HG03280 (cell line): ENCODE results near the gene OLFML2A.

ENCODE experiments used
- ATAC-seq: cut with Tn5 transposase; IDR thresholded peaks from one replicate; pipeline ENCODE4 v1.9.1; 2021; ENCODE audit warnings: mild to moderate bottlenecking, moderate library complexity; ENCODE audit not compliant: unreplicated experiment

Gene OLFML2A

DNA sequence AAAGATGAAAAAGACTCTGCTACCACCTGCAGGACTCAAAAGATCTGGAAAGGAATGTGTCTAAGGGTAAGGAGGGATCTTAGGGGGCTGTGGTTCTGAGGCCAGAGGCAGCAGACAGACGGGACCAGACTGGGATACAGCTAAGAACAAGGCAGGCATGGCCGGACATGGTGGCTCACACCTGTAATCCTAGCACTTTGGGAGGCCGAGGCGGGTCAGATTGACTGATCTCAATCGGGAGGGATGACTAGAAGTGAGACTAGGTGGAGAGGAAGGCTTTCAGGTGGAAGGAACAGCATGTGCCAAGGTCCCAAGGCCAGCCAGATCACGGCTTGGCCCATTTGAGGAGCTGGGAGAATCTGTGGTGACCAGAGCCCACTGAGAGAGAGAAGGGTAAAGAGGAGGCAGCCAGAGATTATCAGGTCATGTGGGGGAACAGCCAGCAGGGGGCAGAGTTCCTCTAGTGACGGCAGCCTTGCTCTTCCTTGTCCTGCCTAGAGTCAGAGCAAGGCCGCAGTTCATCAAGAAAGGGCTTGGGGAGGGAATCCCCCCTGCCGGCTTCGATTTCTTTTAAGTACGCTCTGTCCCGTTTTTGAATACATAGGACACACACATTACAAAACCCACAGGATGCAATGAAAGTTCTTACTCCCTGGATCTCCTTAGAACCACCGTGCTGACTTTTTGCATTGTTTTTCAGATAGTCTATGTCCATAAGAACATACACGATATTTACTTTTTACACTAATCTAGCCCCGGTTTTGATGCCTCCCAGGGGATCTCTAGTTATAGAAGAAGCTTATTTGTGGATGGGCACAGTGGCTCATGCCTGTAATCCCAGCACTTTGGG, 2.6 kb upstream of the OLFML2A start:
- peak; percentile 33 for ATAC-seq

DNA sequence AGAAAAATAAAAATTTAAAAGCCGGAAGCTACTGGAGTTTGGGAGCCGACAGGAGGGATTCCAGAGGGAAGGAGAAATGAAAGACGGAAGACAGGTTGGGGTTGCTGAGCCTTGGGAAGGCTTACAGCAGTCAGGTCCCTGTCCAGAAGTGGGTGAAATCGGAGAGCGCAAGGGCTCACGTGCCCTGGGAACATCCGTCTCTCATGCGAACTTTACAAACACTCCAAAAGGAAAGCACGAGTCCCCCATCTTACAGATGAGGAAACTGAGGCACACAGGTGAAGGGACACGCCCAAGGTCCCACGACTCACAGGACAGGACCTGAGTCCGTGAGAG, 347 bp upstream of the OLFML2A start:
- no peak for ATAC-seq

DNA sequence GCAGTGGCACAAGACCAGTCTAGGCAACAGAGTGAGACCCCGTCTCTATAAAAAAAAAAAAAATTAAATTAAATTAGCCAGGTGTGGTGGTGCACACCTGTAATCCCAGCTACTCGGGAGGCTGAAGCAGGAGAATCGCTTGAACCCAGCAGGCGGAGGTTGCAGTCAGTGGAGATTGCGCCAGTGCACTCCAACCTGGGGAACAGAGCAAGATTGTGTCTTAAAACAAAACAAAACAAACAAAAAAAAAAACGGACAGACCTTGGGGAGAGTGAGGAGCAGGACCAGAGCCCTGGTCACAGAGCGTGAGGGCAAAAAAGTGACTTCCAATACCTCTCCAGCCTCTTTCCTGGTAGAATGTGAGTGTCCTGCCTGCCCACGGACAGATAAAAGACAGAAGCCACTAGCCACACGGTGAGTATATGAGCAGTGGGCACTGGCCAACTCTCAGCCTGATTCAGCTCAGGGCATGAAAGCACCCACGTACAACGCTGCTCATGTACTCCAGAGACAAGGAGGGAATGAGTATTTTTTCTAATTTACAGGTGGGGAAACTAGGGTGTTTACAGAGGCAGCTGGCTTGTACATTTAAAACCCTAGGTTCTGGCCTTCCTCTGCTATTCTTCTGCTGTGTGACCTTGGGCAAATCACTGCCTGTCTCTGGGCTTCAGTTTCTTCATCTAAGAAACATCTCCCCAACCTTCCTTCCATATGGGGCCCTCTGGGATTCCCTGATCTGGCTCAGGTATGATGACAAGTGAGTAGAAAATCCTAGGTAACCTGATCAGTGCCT, 1.8 kb downstream of the OLFML2A start:
- no peak for ATAC-seq

DNA sequence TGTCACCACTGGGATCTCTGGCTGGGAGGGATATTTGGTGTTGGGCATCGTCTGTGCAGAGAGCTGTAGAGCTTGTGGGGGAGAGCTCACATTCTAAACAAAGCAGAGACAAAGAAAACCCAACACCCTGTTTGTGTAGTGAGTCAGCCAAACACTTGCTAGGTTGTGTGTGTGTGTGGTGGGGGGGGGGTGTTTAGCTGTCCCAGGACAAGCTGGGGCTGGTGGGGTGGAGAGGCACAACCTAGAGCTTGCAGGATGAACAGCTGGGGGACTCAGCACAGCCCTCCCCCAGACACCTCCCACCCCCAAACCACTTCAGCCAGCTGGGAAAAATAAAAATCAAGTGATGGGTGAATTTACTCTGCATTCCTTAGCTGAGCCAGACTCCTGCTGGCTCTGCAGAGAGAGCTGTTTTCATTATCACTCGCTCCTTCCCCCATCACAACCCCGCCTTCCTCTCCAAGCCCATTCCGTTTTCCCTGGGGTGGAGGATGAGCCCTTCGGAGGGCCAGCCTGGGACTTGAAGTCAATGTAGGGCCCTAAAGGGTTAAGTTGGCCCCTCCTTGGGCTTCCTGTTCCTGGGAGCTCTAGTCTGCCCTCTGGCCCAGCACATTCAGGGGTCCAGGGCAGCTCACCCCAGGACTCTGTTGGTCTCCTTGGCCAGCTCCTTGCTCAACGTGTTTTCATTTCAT, 2.6 kb downstream of the OLFML2A start:
- ATAC-seq, result no peak

DNA sequence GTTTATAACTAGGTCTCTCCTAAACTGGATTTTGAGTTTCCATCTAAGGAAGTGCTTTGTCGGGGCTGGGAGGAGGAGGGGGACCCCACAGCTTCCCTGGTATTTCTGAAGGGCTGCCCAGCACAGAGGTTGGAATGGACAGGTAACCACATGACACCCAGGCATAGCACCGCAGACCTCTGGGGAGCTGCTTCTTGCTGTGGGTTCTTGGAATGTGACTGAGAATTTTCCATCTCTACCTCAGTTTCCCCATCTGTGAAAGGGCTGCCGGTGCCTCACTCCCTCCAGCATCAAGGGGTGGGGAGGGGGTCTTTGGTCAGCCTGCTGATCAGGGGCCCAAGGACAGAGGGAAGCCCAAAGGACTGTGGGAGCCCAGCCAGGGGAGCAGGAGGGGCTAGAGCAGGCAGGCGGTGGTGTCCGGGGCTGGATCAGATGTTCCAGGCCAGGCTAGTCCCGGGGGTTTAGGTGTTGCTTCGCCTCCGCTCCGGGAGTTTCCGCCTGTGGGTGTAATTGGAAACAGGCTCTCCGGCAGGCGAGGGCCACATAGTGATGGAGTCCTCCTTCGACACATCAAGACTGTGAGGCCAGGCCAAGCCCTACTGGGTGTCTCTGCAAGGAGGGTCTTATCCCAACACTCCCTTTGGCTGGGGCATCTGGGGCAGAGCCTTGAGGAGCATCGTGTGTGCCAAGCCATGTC, 3.3 kb downstream of the OLFML2A start:
- no peak for ATAC-seq

DNA sequence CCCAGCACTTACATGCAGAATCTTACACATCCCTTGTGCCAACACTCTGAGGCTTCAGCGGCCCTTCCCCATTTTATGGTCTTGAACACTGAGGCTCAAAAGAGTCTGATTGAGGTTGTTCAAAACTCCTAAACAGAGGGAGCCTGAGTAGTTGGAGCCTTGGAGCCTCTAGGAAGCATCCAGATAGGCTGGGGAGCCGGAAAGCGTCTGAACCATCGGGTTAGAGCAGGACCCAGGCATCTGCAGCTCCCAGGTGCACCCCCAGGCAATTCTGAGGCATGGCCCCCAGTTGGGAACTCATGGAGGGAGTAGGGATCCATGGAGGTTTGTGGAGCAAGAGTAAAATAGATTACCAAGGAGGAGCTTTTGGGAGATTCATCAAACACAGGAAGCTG, 3.8 kb downstream of the OLFML2A start:
- no peak for ATAC-seq

DNA sequence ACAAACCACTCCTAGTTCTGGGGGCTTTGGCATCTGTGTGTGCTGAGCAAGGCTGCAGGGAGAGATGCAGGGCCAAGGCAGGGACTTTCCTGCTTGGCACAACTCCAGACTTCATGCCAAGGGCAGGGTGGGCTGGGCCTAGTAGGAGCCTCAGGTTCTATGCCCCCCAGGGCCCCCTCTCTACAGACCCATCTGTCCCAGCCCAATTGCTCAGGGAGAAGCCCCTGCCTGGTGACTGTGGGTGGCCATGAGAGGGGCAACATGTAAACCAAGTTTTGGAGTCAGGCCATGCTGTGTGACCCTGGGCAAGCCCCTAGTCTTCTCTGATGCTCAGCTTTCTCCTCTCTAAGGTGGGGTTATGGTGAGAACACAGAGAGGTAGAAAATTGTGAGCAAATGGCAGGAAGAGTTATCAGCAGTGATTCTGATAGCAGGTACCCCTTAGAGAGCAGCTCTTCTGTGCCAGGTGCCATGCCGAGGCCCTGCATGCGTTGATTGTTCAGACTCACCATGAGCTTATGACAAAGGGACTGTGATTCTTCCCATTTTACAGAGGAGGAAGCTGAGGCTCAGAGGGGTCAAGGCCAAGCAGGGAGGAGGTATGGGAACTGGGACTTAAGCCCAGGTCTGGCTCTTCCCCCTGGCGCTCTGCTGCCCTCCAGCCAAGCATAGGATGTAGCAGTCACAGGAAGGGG, 5.2 kb downstream of the OLFML2A start:
- no peak for ATAC-seq

DNA sequence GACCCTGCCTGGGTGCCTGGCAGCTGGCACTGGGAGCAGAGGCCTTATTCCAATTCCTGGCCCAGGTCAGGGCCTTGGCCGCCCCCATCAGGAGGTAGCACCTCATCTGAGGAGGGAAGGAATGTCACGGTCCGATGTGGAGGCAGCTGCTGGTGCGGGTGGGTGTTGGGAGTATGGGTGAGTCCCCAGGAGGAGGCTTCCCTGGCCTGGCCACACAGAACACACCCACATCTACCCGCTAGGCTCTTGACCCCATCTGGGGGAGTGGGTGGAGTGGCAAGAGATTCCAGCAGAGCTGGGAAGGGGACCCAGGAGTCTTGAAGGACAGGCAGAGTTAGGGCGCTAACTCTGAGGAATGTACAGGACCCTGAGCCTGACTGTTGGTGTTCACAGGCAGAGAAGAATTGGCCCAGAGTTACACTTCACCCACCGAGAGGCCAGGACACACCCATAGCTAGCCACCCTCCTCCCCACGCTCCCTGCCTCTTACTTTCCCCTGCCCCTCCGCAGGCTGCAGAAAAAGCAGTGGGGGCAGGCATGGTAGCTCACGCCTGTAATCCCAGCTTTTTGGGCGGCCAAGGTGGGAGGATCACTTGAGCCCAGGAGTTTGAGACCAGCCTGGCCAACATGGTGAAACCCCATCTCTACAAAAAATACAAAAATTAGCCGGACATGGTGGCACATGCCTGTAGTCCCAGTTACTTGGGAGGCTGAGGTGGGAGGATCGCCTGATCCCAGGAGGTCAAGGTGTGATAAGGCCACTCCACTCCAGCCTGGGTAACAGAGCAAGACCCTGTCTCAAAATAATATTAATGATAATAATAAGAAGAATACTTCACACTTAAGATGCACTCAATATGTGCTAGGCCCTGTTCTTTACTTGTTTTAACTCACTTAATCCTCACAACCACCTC, 6.0 kb downstream of the OLFML2A start:
- no peak for ATAC-seq

DNA sequence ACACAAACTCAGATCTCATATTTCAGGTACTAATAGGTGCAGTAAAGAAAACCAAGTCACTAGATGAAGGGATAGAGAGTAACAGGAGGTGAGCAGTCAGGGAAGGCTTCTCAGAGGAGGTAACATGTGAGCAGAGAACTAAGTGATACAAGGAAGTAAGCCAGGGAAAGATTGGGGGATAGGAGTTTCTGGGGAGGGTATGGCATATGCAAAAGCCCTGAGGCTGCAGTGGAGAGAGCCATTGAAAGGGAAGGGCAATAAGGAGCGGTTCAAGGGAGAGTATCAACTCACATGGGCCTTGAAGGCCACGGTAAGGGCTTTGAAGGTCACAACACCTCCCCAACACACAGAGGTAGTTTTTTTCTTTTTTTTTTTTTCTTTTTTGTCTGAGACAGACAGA, 6.9 kb downstream of the OLFML2A start:
- ATAC-seq, result no peak

DNA sequence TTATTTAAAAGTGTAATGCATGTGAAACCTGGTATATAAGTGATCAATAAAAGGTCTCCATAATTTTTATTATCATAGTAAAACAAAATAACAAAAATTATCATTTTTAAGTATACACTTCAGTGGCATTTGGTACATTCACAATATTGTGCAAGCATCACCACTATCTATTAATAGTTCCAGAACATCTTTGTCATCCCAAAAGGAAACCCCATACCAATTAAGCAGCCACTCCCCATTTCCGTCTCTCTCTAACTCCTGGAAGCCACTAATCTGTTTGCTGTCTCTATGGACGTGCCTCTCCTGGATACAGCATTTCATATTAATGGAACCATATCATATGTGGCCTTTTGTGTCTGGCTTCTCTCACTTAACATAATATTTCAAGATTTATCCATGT, 7.6 kb downstream of the OLFML2A start:
- no peak for ATAC-seq

DNA sequence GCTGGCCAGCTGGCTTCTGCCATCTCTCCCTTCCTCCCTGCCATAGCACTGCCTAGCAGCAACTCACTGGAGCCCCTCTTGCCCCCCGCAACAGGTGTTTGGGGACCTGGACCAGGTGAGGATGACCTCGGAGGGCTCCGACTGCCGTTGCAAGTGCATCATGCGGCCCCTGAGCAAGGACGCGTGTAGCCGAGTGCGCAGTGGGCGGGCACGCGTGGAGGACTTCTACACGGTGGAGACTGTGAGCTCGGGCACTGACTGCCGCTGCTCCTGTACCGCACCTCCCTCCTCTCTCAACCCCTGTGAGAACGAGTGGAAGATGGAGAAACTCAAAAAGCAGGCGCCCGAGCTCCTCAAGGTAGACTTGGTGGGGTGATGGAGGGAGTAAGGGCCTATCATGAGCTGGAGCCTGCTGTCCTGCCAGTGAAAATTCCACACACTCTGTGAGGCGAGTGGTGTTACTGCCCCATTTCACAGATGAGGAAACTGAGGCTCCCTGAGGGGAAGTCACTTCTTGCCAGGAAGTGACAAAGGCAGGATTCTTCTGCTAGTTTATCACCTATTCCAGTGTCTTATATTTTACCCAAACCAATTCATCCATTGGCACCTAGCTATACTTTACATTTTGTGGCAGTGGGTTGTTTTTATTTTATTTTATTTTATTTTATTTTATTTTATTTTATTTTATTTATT, 10.1 kb downstream of the OLFML2A start:
- ATAC-seq, result no peak

DNA sequence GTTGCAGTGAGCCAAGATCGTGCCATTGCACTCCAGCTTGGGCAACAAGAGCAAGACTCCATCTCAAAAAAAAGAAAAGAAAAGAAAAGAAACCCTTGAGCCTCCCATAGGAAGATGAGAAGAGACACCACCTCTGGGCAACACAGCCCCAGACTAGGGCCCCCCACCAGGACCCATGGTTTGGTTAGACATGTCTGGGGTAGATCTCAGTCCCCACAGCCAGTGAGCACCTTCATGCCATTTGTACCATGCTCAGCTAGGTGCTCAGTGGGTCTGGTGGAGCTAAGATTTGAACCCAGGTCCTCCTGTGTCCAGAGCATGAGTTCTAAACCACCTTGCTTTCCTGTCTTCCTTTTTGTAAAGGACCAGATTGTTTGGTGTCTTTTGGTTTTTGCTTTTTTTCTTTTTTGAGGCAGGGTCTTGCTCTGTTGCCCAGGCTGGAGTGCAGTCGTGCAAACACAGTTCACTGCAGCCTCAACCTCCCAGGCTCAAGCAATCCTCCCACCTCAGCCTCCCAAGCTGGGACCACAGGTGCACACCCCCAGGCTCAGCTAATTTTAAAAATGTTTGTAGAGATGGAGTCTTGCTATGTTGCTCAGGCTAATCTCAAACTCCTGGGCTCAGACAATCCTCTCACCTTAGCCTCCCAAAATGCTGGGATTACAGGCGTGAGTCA, 11.7 kb downstream of the OLFML2A start:
- no peak for ATAC-seq

DNA sequence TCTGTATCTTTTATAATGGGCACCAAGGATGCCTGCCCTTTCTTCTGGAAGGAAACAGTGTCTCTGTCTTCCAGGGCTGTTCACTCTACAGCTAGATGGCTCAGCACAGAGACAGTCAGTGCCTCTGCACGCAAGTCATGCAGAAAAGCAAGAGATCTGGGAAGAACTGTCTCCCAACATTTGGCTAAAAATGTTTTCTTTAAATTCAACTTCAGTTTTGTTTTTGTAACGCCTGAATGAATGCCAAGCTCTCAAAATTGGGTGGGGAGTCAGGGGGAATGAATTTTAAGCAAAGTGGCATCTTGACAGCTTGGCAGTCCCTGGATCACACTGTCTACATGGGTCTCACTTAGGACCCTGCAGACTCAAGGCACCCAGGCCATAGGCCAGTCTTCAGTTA, 12.6 kb downstream of the OLFML2A start:
- ATAC-seq, result no peak

DNA sequence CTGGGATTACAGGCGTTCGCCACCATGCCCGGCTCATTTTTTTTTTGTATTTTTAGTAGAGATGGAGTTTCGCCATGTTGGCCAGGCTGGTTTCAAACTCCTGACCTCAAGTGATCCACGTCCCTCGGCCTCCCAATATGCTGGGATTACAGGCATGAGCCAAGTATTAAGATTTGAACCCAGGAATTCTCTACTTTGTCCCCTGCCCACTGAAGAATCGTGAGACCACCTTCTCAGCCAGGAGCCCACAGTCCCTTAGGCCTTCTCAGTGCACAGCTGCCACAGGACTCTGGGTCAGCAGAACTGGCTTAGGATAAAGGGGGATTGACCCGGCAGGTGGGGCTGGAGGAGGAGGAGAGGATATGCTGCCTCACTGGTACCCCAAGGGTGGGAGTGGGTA, 13.4 kb downstream of the OLFML2A start:
- ATAC-seq, result no peak

DNA sequence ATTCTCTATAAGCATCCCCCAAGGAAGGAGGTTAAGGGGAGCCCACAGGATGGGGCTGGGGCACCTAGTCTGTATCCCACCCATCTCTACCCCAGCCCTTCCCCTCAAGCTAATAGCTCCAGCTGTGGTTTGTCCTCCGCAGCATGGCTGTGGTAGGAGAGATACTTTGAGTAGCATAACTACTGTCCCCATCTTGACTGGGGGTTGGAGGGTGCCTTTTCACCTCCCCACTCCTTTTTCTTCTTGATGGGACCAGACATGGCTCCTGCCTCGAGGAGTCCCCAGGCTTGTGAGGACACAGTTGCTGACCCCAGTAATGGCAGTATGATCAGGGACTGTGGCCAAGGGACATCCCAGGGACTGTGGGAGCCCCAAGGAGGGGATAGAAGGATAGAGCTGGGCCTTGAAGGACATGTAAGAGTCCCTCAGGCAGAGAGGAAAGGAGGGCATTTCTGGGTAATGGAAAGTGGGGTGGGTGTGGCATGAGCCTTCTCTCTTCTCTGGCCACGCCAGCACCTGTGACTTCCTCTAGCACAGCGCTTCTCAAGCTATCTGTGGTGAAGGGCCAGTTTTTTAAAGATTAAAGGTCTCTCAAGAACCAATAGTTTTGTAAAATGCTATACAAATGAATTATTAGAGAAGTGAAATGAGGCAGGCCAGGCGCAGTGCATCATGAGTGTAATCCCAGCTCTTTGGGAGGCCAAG, 14.0 kb downstream of the OLFML2A start:
- ATAC-seq, result no peak

DNA sequence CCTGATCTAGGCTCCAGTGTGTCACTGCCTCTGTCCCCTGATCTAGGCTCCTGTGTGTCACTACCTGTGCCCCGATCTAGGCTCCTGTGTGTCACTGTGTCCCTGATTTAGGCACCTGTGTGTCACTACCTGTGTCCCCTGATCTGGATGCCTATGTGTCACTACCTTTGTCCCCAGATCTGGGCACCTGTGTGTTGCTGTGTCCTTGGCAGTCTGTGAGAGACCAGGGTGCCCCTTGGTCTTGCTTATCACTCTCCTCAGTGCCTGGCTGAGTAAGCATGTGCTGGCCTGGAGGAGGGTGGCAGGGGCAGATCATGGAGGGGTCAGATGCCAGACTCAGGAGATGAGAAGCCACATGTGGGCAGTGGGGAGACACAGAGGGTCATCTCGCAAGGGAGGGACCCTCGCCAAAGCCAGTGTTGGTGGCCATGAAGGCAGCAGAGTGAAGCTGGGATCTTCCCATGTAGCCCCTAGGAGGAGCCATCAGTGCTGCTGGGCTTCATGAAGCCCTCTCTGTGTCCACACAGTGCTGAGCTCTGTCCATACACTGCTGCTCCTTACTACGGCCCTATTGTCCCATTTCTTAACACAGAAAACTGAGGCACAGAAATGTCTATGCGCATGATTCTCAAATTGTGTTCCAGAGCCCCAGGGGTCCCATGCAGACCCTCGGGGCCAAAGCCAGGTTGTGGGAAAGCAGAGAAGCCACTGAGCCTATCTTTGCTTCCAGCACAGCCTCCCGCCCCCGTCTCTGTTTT, 15.5 kb downstream of the OLFML2A start:
- ATAC-seq, result no peak

DNA sequence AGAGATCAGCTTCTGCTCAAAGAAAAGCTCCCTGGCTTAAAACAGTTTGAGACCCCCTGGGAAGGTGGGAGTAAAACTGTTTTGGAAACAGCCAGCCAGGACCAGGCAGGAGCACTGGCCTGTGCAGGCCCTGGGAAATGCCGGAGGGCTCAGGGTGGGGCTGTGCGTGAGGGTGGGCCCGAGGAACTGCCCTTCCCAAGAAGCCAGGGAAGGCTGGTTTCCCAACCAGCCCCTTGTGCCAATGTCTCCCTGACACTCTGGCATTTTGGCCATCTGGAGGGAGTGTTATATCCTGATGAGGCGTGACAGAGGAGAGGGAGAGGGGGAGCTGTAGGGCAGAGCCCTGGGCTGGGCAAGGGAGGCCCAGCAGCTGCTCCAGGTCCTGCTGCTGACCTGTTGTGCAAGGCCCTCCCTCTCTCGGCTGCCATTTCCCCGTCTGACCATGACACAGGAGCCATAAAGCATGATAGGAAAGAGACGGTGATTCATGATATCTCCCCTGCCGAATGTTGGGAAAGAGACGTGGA, 16.1 kb downstream of the OLFML2A start:
- ATAC-seq, result no peak
